H9 (cell line): ENCODE results near the gene NAPA. TPM values are rescaled to one million over a fixed set of nuclear protein-coding genes. Genes with fewer than 3 reads are reported as not detected.

ENCODE experiments used
- DNase-seq: peaks from one replicate; pipeline ENCODE4 v3.0.0-alpha.2; 2017
- H2AFZ ChIP-seq: one replicate; pipeline ENCODE4 v1.6.1; 2013; ENCODE audit warnings: mild to moderate bottlenecking, low read length, control low read depth, moderate library complexity
- H2AK5ac ChIP-seq: 2 replicates; pipeline ENCODE4 v1.6.1; 2013; ENCODE audit warnings: low read length, control low read depth, mixed read lengths; ENCODE audit not compliant: insufficient read length
- H2BK120ac ChIP-seq: one replicate; pipeline ENCODE4 v1.6.1; 2013; ENCODE audit warnings: low read depth, mild to moderate bottlenecking, low read length, control low read depth, inconsistent platforms; ENCODE audit not compliant: poor library complexity, severe bottlenecking
- H2BK12ac ChIP-seq: 2 replicates; pipeline ENCODE4 v1.6.1; 2013; ENCODE audit warnings: low read length, control low read depth, mixed read lengths, low read depth; ENCODE audit not compliant: insufficient read length
- H2BK15ac ChIP-seq: 2 replicates; pipeline ENCODE4 v1.6.1; 2013; ENCODE audit warnings: low read depth, low read length, control low read depth
- H2BK20ac ChIP-seq: one replicate; pipeline ENCODE4 v1.6.1; 2013; ENCODE audit warnings: low read depth, mild to moderate bottlenecking, low read length, control low read depth, inconsistent platforms; ENCODE audit not compliant: poor library complexity, severe bottlenecking
- H2BK5ac ChIP-seq: 2 replicates; pipeline ENCODE4 v1.6.1; 2013; ENCODE audit warnings: low read length, control low read depth, mixed read lengths; ENCODE audit not compliant: insufficient read length
- H3K14ac ChIP-seq: 2 replicates; pipeline ENCODE4 v1.6.1; 2013; ENCODE audit warnings: low read length, control low read depth; ENCODE audit not compliant: insufficient read depth
- H3K18ac ChIP-seq: 2 replicates; pipeline ENCODE4 v1.6.1; 2013; ENCODE audit warnings: low read depth, mild to moderate bottlenecking, mixed read lengths, low read length, control low read depth; ENCODE audit not compliant: insufficient read length
- H3K23ac ChIP-seq: 2 replicates; pipeline ENCODE4 v1.6.1; 2013; ENCODE audit warnings: low read length, control low read depth, mixed read lengths, low read depth; ENCODE audit not compliant: insufficient read length
- H3K23me2 ChIP-seq: 2 replicates; pipeline ENCODE4 v1.6.1; 2013; ENCODE audit warnings: low read depth, mild to moderate bottlenecking, mixed read lengths, low read length, control low read depth; ENCODE audit not compliant: insufficient read length, poor library complexity, severe bottlenecking
- H3K27ac ChIP-seq: 2 replicates; pipeline ENCODE4 v1.5.1; 2013; ENCODE audit warnings: low read length, control low read depth, mixed read lengths, low read depth; ENCODE audit not compliant: insufficient read length
- H3K27me3 ChIP-seq: 2 replicates; pipeline ENCODE4 v1.6.1; 2013; ENCODE audit warnings: low read length, control low read depth, inconsistent platforms; ENCODE audit not compliant: insufficient read depth
- H3K4ac ChIP-seq: 2 replicates; pipeline ENCODE4 v1.6.1; 2013; ENCODE audit warnings: low read depth, mild to moderate bottlenecking, control low read depth, inconsistent platforms, low read length, moderate library complexity
- H3K4me1 ChIP-seq: 2 replicates; pipeline ENCODE4 v1.6.1; 2013; ENCODE audit warnings: low read length, control low read depth, inconsistent platforms; ENCODE audit not compliant: insufficient read depth
- H3K4me2 ChIP-seq: 2 replicates; pipeline ENCODE4 v1.6.1; 2013; ENCODE audit warnings: low read length, control low read depth, mixed read lengths; ENCODE audit not compliant: insufficient read length, insufficient read depth
- H3K56ac ChIP-seq: 2 replicates; pipeline ENCODE4 v1.6.1; 2013; ENCODE audit warnings: low read depth, mild to moderate bottlenecking, mixed read lengths, low read length, control low read depth; ENCODE audit not compliant: insufficient read length
- H3K79me1 ChIP-seq: 2 replicates; pipeline ENCODE4 v1.6.1; 2013; ENCODE audit warnings: low read depth, mild to moderate bottlenecking, moderate library complexity, low read length, control low read depth, inconsistent platforms; ENCODE audit not compliant: insufficient read depth, poor library complexity, severe bottlenecking
- H3K79me2 ChIP-seq: 2 replicates; pipeline ENCODE4 v1.6.1; 2013; ENCODE audit warnings: low read length, control low read depth, inconsistent platforms; ENCODE audit not compliant: insufficient read depth
- H3K9ac ChIP-seq: 2 replicates; pipeline ENCODE4 v1.6.1; 2013; ENCODE audit warnings: low read length, control low read depth, mixed read lengths; ENCODE audit not compliant: insufficient read length; ENCODE audit errors: extremely low read depth
- H3K9me3 ChIP-seq: one replicate; pipeline ENCODE4 v1.6.1; 2013; ENCODE audit warnings: low read depth, low read length, inconsistent platforms; ENCODE audit not compliant: control insufficient read depth
- H3T11ph ChIP-seq: one replicate; pipeline ENCODE4 v1.6.1; 2013; ENCODE audit warnings: mild to moderate bottlenecking, low read length, control low read depth, inconsistent platforms
- H4K20me1 ChIP-seq: one replicate; pipeline ENCODE4 v1.6.1; 2013; ENCODE audit not compliant: control insufficient read depth, insufficient read length, insufficient read depth
- H4K5ac ChIP-seq: 2 replicates; pipeline ENCODE4 v1.6.1; 2013; ENCODE audit warnings: low read depth, mild to moderate bottlenecking, mixed read lengths, low read length, control low read depth; ENCODE audit not compliant: insufficient read length
- H4K8ac ChIP-seq: replicated peaks from 2 replicates; pipeline ENCODE4 v1.6.1; 2013; ENCODE audit warnings: low read length, control low read depth, mixed read lengths, low read depth; ENCODE audit not compliant: insufficient read length
- H4K91ac ChIP-seq: 2 replicates; pipeline ENCODE4 v1.6.1; 2013; ENCODE audit warnings: low read depth, mild to moderate bottlenecking, moderate library complexity, mixed read lengths, low read length, control low read depth; ENCODE audit not compliant: insufficient read length
- H3K27ac Mint-ChIP-seq, 3 experiments: 2 replicates in 2 of 3; 3 replicates in 1 of 3; pipeline ENCODE4 v1.8.0; 2020 to 2021; ENCODE audit warnings: mixed read lengths in 3 of 3, mild to moderate bottlenecking in 1 of 3, moderate library complexity in 1 of 3
- H3K27me3 Mint-ChIP-seq: 2 replicates; pipeline ENCODE4 v1.8.0; 2021; ENCODE audit warnings: low read depth, mild to moderate bottlenecking, moderate library complexity, mixed read lengths
- H3K36me3 Mint-ChIP-seq, 3 experiments: 2 replicates in 2 of 3; 3 replicates in 1 of 3; pipeline ENCODE4 v1.8.0; 2020 to 2021; ENCODE audit warnings: low read depth in 3 of 3, mixed read lengths in 3 of 3; ENCODE audit not compliant: insufficient read depth in 1 of 3
- H3K4me1 Mint-ChIP-seq, 2 experiments: 2 replicates each; pipeline ENCODE4 v1.8.0; 2020; ENCODE audit warnings: mixed read lengths in 2 of 2
- H3K4me3 Mint-ChIP-seq, 2 experiments: 2 replicates in 1 of 2; 3 replicates in 1 of 2; pipeline ENCODE4 v1.8.0; 2020 to 2021; ENCODE audit warnings: mild to moderate bottlenecking in 2 of 2, mixed read lengths in 2 of 2, moderate library complexity in 1 of 2
- H3K9me3 Mint-ChIP-seq, 2 experiments: 2 replicates in 1 of 2; 3 replicates in 1 of 2; pipeline ENCODE4 v1.8.0; 2020; ENCODE audit warnings: mild to moderate bottlenecking in 2 of 2, mixed read lengths in 2 of 2, moderate library complexity in 1 of 2
- CTCF ChIP-seq: fragments of 200-600 bp; sonication (generic); conservative IDR thresholded peaks from 3 replicates; pipeline ENCODE4 v1.8.0; 2021; ENCODE audit warnings: antibody characterized with exemption, mild to moderate bottlenecking
- WGBS: extraction: QIAGEN DNeasy Blood & Tissue Kit; methylation state at CpG from one replicate; pipeline ENCODE4 v1.1.7; 2013; ENCODE audit warnings: missing lambda C conversion rate, low lambda C conversion rate, mixed read lengths; ENCODE audit not compliant: insufficient read length; ENCODE audit errors: extremely low coverage; 5-methylcytosine and 5-hydroxymethylcytosine counted together
- total RNA-seq: library from RNA; stranded (reverse); gene quantifications from 2 replicates; pipeline ENCODE4 v1.2.1, GENCODE V29; 2021

The NAPA gene
- total RNA-seq, 1 experiment from 2014 or later = 62.8 TPM

- H3K4me3 Mint-ChIP-seq = peak overlapping the region; percentile 43 to 77
- H3K79me1 ChIP-seq = no peaks in the 10 kb centered on the region
- H4K8ac ChIP-seq = no peak overlapping the region
- peaks cover 37 to 45% of the 10 kb centered on the region in 2 experiments for H3K4me1 Mint-ChIP-seq
- H4K20me1 ChIP-seq = no peaks in the 10 kb centered on the region
- no peak overlapping the region for H3K4ac ChIP-seq
- peaks cover 13% of the 10 kb centered on the region for H3K23me2 ChIP-seq
- H2BK5ac ChIP-seq = no peak overlapping the region
- TF ChIP-seq CTCF = no peak
- peak overlapping the region; percentile 61 for H3K4me2 ChIP-seq
- no peak overlapping the region for H3K14ac ChIP-seq
- H2BK120ac ChIP-seq = no peak overlapping the region
- H4K91ac ChIP-seq = no peak overlapping the region
- H3K23ac ChIP-seq = no peak overlapping the region
- no peak overlapping the region for H3K27ac Mint-ChIP-seq
- no peak overlapping the region for H3T11ph ChIP-seq
- peaks cover 10% of the 10 kb centered on the region; the same call in 1 of the 2 replicates for H3K4me1 ChIP-seq
- H2BK12ac ChIP-seq = no peak overlapping the region
- H2BK15ac ChIP-seq = no peak overlapping the region
- H3K27ac ChIP-seq = no peak overlapping the region
- H3K9me3 Mint-ChIP-seq = no peaks in the 10 kb centered on the region; a peak in 3 of 5 replicates
- H3K9ac ChIP-seq = no peak overlapping the region
- no peak overlapping the region for H2BK20ac ChIP-seq
- no peaks in the 10 kb centered on the region for H3K9me3 ChIP-seq
- H3K18ac ChIP-seq = no peak overlapping the region
- H3K79me2 ChIP-seq = no peaks in the 10 kb centered on the region
- peaks cover 0 to 1% (median 0%) of the 10 kb centered on the region in 3 experiments; a peak in 2 of 7 replicates for H3K36me3 Mint-ChIP-seq
- H2AFZ ChIP-seq = no peak overlapping the region
- no peak overlapping the region for H4K5ac ChIP-seq
- H3K56ac ChIP-seq = no peak overlapping the region
- peaks cover 68% of the 10 kb centered on the region for H3K27me3 Mint-ChIP-seq
- H3K27me3 ChIP-seq = no peaks in the 10 kb centered on the region; the same call in 1 of the 2 replicates
- WGBS = no CpG with 5 or more reads among the region's 22 CpGs
- H2AK5ac ChIP-seq = no peak overlapping the region
- DNase-seq = peak; percentile 75
These were observed 68.9 kb downstream of the NAPA start for GRCh38 chr19:47445937-47446402.
